HepG2 (cell line): ENCODE results near the gene UNC13D. TPM values are rescaled to one million over a fixed set of nuclear protein-coding genes. Genes with fewer than 3 reads are reported as not detected.

ENCODE experiments used
- AGO1 ChIP-seq: fragments of 200-400 bp; formaldehyde crosslinking; IDR thresholded peaks from 2 replicates; pipeline ENCODE4 v1.6.1; 2017; ENCODE audit warnings: mild to moderate bottlenecking, low read depth, low read length, moderate library complexity; ENCODE audit not compliant: poor library complexity, severe bottlenecking
- ATF3 ChIP-seq: sonication (generic); formaldehyde crosslinking; IDR thresholded peaks from 2 replicates; pipeline ENCODE4 v1.4.0; 2020; ENCODE audit warnings: missing genetic modification reagents
- MED13 ChIP-seq: sonication (generic); formaldehyde crosslinking; IDR thresholded peaks from 2 replicates; pipeline ENCODE4 v1.5.0; 2020; ENCODE audit warnings: missing genetic modification reagents
- MEIS1 ChIP-seq: sonication (generic); formaldehyde crosslinking; IDR thresholded peaks from 2 replicates; pipeline ENCODE4 v1.9.0; 2021; ENCODE audit warnings: mild to moderate bottlenecking, missing genetic modification reagents, moderate library complexity, borderline replicate concordance
- MLLT10 ChIP-seq: sonication (generic); formaldehyde crosslinking; IDR thresholded peaks from 2 replicates; pipeline ENCODE4 v1.4.0; 2020; ENCODE audit warnings: missing genetic modification reagents
- NFATC3 ChIP-seq: sonication (generic); formaldehyde crosslinking; IDR thresholded peaks from 2 replicates; pipeline ENCODE4 v1.5.1; 2020; ENCODE audit warnings: mild to moderate bottlenecking, missing genetic modification reagents
- PHF20 ChIP-seq: sonication (generic); formaldehyde crosslinking; IDR thresholded peaks from 2 replicates; pipeline ENCODE4 v1.5.0; 2020; ENCODE audit warnings: mild to moderate bottlenecking, missing genetic modification reagents
- SMAD3 ChIP-seq: sonication (generic); formaldehyde crosslinking; IDR thresholded peaks from 2 replicates; pipeline ENCODE4 v1.4.0; 2020; ENCODE audit warnings: missing genetic modification reagents
- SNRNP70 ChIP-seq: fragments of 200-400 bp; formaldehyde crosslinking; IDR thresholded peaks from 2 replicates; pipeline ENCODE4 v1.6.1; 2017; ENCODE audit warnings: mild to moderate bottlenecking, low read depth, low read length, moderate library complexity
- TP53 ChIP-seq: sonication (generic); formaldehyde crosslinking; conservative IDR thresholded peaks from 2 replicates; pipeline ENCODE4 v1.4.0; 2020; ENCODE audit warnings: missing genetic modification reagents
- ZEB1 ChIP-seq: IDR thresholded peaks from 2 replicates; pipeline ENCODE4 v1.6.1; 2012; ENCODE audit warnings: mild to moderate bottlenecking, low read depth, inconsistent platforms; ENCODE audit not compliant: insufficient replicate concordance
- ZMYM4 ChIP-seq: sonication (generic); formaldehyde crosslinking; IDR thresholded peaks from 2 replicates; pipeline ENCODE4 v1.8.1; 2023; ENCODE audit warnings: mild to moderate bottlenecking, missing genetic modification reagents
- ZNF253 ChIP-seq: sonication (generic); formaldehyde crosslinking; IDR thresholded peaks from 2 replicates; pipeline ENCODE4 v1.8.0; 2022; ENCODE audit warnings: mild to moderate bottlenecking, missing genetic modification reagents, borderline replicate concordance
- ZNF446 ChIP-seq: sonication (generic); formaldehyde crosslinking; IDR thresholded peaks from 2 replicates; pipeline ENCODE4 v1.5.0; 2020; ENCODE audit warnings: mild to moderate bottlenecking, missing genetic modification reagents
- ZNF451 ChIP-seq: sonication (generic); formaldehyde crosslinking; IDR thresholded peaks from 2 replicates; pipeline ENCODE4 v1.5.0; 2020; ENCODE audit warnings: mild to moderate bottlenecking, missing genetic modification reagents
- ZNF496 ChIP-seq: sonication (generic); formaldehyde crosslinking; IDR thresholded peaks from 2 replicates; pipeline ENCODE4 v1.8.1; 2023; ENCODE audit warnings: mild to moderate bottlenecking, moderate library complexity, missing genetic modification reagents; ENCODE audit not compliant: insufficient replicate concordance
- ZNF615 ChIP-seq: sonication (generic); formaldehyde crosslinking; IDR thresholded peaks from 2 replicates; pipeline ENCODE4 v1.5.0; 2020; ENCODE audit warnings: mild to moderate bottlenecking, missing genetic modification reagents, borderline replicate concordance
- ZNF781 ChIP-seq: sonication (generic); formaldehyde crosslinking; IDR thresholded peaks from 2 replicates; pipeline ENCODE4 v1.5.1; 2020; ENCODE audit warnings: borderline replicate concordance, mild to moderate bottlenecking, missing genetic modification reagents; ENCODE audit errors: not compliant biosample characterization
- ZNF792 ChIP-seq: IDR thresholded peaks from 2 replicates; pipeline ENCODE4 v1.6.1; 2016
- ZNF883 ChIP-seq: sonication (generic); formaldehyde crosslinking; IDR thresholded peaks from 2 replicates; pipeline ENCODE4 v1.5.1; 2020; ENCODE audit warnings: mild to moderate bottlenecking, missing genetic modification reagents; ENCODE audit errors: not compliant biosample characterization
- polyA plus RNA-seq, 8 experiments: library from polyadenylated mRNA; depleted of rRNA in 3 of 8; stranded (reverse) in 7 of 8; unstranded in 1 of 8; fragments of >200 nt; fragmentation: Illumina TruSeq in 4 of 8; extraction: Trizol in 4 of 8; gene quantifications; 2 replicates each; pipeline versions ENCODE4 v1.2.1 to v1.2.3, GENCODE V29; 2011 to 2016; ENCODE audit warnings: low read depth in 4 of 8, missing spikeins in 1 of 8, mixed read lengths in 1 of 8; ENCODE audit not compliant: insufficient read depth in 1 of 8
- total RNA-seq, 5 experiments: library from RNA; depleted of rRNA; stranded (reverse); fragments of >200 nt; fragmentation: Illumina TruSeq; extraction: Trizol; gene quantifications; 2 replicates each; pipeline ENCODE4 v1.2.3, GENCODE V29; 2016; ENCODE audit warnings: low read depth in 1 of 5
- TF ChIP-seq, protein P1 (sequence below): sonication (generic); formaldehyde crosslinking; IDR thresholded peaks from 2 replicates; pipeline ENCODE4 v1.4.0; 2020; ENCODE audit warnings: missing genetic modification reagents

The UNC13D gene
- total and polyA plus RNA-seq, 2 of the 13 experiments (the other 11 are each of a cell fraction or from before 2014, with no cell fraction given) = 29.7 to 42.7 TPM

DNA sequence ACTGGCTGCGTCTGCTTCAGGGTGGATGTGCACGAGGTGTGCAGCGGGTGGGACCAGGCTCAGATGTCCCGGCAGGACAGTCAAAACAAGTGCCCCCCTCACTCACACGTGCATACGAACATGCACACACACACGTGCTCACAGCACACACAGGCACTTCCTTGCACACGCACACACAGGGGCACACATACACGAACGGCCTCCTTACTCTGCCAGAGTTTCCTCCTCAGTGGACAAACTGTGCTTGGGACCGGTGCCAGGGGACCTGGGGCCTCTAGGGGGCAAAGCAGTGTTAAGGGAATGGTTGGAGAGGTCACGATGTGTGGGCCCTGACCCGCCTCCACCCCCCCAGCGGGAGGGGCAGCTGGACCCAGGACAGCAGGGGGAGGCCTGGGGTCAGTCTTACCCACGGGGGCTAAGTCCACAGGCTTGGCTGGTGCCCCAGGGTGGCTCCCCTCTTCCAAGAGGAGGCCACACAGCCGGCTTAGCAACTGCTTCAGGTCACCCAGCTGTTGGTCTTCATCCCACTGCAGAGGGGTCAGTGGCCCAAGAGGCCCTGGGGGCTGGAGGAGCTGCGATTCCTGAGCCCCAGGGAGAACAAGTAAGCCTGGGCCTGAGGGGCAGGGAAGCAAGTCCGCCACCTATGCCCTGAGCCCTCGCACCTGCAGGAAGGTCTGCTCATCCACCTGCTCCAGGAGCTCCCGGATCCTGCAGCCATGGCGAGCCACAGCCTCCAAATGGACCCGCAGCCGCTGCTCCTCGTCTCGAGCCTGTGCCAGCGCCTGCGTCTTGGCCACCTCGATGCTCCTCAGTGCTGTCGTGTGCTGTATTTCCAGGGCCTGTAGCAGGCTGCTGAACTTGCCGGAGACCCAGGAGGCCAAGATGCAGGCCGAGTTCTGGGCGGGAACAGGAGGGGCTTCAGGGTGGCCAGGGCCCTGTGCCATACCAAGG, 47.7 kb upstream of the UNC13D start (continued):
- TF ChIP-seq, protein P1, sequence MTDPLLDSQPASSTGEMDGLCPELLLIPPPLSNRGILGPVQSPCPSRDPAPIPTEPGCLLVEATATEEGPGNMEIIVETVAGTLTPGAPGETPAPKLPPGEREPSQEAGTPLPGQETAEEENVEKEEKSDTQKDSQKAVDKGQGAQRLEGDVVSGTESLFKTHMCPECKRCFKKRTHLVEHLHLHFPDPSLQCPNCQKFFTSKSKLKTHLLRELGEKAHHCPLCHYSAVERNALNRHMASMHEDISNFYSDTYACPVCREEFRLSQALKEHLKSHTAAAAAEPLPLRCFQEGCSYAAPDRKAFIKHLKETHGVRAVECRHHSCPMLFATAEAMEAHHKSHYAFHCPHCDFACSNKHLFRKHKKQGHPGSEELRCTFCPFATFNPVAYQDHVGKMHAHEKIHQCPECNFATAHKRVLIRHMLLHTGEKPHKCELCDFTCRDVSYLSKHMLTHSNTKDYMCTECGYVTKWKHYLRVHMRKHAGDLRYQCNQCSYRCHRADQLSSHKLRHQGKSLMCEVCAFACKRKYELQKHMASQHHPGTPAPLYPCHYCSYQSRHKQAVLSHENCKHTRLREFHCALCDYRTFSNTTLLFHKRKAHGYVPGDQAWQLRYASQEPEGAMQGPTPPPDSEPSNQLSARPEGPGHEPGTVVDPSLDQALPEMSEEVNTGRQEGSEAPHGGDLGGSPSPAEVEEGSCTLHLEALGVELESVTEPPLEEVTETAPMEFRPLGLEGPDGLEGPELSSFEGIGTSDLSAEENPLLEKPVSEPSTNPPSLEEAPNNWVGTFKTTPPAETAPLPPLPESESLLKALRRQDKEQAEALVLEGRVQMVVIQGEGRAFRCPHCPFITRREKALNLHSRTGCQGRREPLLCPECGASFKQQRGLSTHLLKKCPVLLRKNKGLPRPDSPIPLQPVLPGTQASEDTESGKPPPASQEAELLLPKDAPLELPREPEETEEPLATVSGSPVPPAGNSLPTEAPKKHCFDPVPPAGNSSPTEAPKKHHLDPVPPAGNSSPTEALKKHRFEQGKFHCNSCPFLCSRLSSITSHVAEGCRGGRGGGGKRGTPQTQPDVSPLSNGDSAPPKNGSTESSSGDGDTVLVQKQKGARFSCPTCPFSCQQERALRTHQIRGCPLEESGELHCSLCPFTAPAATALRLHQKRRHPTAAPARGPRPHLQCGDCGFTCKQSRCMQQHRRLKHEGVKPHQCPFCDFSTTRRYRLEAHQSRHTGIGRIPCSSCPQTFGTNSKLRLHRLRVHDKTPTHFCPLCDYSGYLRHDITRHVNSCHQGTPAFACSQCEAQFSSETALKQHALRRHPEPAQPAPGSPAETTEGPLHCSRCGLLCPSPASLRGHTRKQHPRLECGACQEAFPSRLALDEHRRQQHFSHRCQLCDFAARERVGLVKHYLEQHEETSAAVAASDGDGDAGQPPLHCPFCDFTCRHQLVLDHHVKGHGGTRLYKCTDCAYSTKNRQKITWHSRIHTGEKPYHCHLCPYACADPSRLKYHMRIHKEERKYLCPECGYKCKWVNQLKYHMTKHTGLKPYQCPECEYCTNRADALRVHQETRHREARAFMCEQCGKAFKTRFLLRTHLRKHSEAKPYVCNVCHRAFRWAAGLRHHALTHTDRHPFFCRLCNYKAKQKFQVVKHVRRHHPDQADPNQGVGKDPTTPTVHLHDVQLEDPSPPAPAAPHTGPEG (CRISPR knock-in tag) = 0 out of 2 replicates have a peak, but pooled peaks have one; percentile 19
- TF ChIP-seq ZMYM4 (CRISPR knock-in tag) (peak; percentile 62; the same call in 1 of the 2 replicates), MED13 (CRISPR knock-in tag) (peak; percentile 86; the same call in 1 of the 2 replicates), ZNF446 (CRISPR knock-in tag) (no peak; the same call in 1 of the 2 replicates), MLLT10 (CRISPR knock-in tag) (no peak), ATF3 (CRISPR knock-in tag) (no peak), SNRNP70 (no peak), ZNF615 (CRISPR knock-in tag) (no peak), TP53 (CRISPR knock-in tag) (peak; percentile 31; the same call in 1 of the 2 replicates), SMAD3 (CRISPR knock-in tag) (no peak), ZNF781 (peak; percentile 73), ZNF496 (no peak), ZNF792 (CRISPR knock-in tag) (peak; percentile 7; the same call in 1 of the 2 replicates), ZNF883 (CRISPR knock-in tag) (no peak), ZNF253 (CRISPR knock-in tag) (0 out of 2 replicates have a peak, but pooled peaks have one; percentile 18), ZNF451 (peak; percentile 81; the same call in 1 of the 2 replicates), MEIS1 (CRISPR knock-in tag) (0 out of 2 replicates have a peak, but pooled peaks have one; percentile 68), AGO1 (peak; percentile 90), PHF20 (peak; percentile 37; the same call in 1 of the 2 replicates), ZEB1 (no peak), NFATC3 (CRISPR knock-in tag) (no peak)
